ENCODE measurements around the gene FGD3. TPM values are rescaled to one million over a fixed set of nuclear protein-coding genes. Genes with fewer than 3 reads are reported as not detected.

FGD3 gene
- total and polyA plus RNA-seq, 9 of the 15 experiments (the other 6 are each of a cell fraction or from before 2014, with no cell fraction given) = 0.07 to 1.3 (median 0.29) TPM

DNA sequence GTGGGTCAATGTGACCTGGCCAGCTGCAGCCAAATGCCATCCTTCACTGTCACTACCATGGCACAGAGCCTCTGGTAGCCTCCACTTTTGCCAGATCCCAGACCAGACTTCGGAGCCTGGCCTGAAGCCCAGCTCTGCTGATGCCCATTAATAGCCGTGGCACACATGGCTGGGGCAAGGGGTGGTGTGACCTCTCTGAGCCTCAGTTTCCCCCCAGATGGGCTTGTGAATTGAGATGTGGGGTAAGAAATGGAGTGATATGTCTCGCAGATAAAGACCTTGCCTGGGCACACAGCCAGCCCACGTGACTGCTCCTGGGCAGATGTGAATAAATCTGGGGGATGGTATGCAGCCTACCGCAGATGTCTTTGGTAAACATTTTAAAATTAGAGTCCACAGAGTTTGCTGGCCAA lies 125.1 kb downstream of the FGD3 start:
- Histone ChIP-seq H3K27ac (ENCODE audit: extremely low read depth, low read depth, low read length) (no peak overlapping the region), H4K20me1 (replicated peaks; ENCODE audit: control insufficient read depth, insufficient read depth, low read length) (no peaks in the 10 kb centered on the region), H2AFZ (ENCODE audit: low read depth, low read length) (no peak overlapping the region), H3K36me3 (ENCODE audit: control insufficient read depth, insufficient read depth, low read length) (no peaks in the 10 kb centered on the region), H3K9ac (ENCODE audit: insufficient read depth in 1 of 2, low read depth in 2 of 2, low read length in 2 of 2) (0 out of 4 replicates have a peak overlapping the region, but pooled peaks of 1 of the 2 experiments have one; percentile 59), H3K27me3 (ENCODE audit: control insufficient read depth in 2 of 2, insufficient read depth in 2 of 2, low read length in 2 of 2) (no peaks in the 10 kb centered on the region), H3K9me3 (replicated peaks; ENCODE audit: control insufficient read depth, insufficient read depth, low read depth, low read length) (no peaks in the 10 kb centered on the region), H3K4me2 (ENCODE audit: insufficient read depth, low read length) (peak overlapping the region; percentile 4; the same call in 1 of the 2 replicates), H3K79me2 (ENCODE audit: control insufficient read depth, insufficient read depth, low read length) (no peaks in the 10 kb centered on the region; the same call in 2 of the 3 replicates), H3K4me3 (no peak overlapping the region), H3K9me1 (ENCODE audit: control insufficient read depth, insufficient read depth, low read length) (peaks cover 9% of the 10 kb centered on the region), H3K4me1 (replicated peaks in 1 of 2; ENCODE audit: control insufficient read depth in 2 of 2, insufficient read depth in 2 of 2, low read length in 2 of 2) (peaks cover 18 to 28% of the 10 kb centered on the region in 2 experiments)
- DNase-seq (ENCODE audit: extremely low read depth in 1 of 4, low spot score in 3 of 4) = no peak
- 40% methylated on average over 5 of the region's 5 CpGs for WGBS (ENCODE audit: insufficient coverage, low coverage, missing lambda C conversion rate)
- no peak for ATAC-seq
- intact Hi-C loops (cut with micrococcal nuclease) (no loop called here), in situ Hi-C loops (cut with MboI) (no loop called here)
- BruUV-seq (replicated peaks) = no TSS peak
- CTCF ChIA-PET (ENCODE audit: low intra/inter-chr PET ratio) = no interaction called here
- POLR2A ChIA-PET = no interaction called here
- FAIRE-seq = no peak
- TF ChIP-seq ARID2 (IDR thresholded peaks at IDR 0.05) (no peak), LCOR (CRISPR knock-in tag; IDR thresholded peaks at IDR 0.05) (no peak), MYC (IDR thresholded peaks at IDR 0.05; ENCODE audit: low read depth, low read length) (no peak), MYC (CRISPR knock-in tag; IDR thresholded peaks at IDR 0.05; ENCODE audit: borderline replicate concordance, low read depth) (no peak), POLR3A (IDR thresholded peaks at IDR 0.05; ENCODE audit: borderline replicate concordance, extremely low read depth, insufficient read depth, insufficient read length) (no peak), SREBF1 (IDR thresholded peaks at IDR 0.05; ENCODE audit: borderline replicate concordance, low read depth, low read length) (no peak), ETV1 (tag; conservative IDR thresholded peaks at IDR 0.05; ENCODE audit: low read depth) (no peak), SFPQ (IDR thresholded peaks at IDR 0.05; ENCODE audit: low read depth, low read length) (no peak), ESRRA (IDR thresholded peaks at IDR 0.05; ENCODE audit: borderline replicate concordance, low read depth) (no peak), ZNF766 (CRISPR knock-in tag; conservative IDR thresholded peaks at IDR 0.05) (no peak), NFIC (IDR thresholded peaks at IDR 0.05) (peak; percentile 53), STAT5B (CRISPR knock-in tag; IDR thresholded peaks at IDR 0.05) (no peak), GTF3C2 (IDR thresholded peaks at IDR 0.05; ENCODE audit: borderline replicate concordance, extremely low read depth, insufficient read length) (no peak), ZNF75A (CRISPR knock-in tag; IDR thresholded peaks at IDR 0.05) (no peak)
- TF ChIP-seq, protein P1, sequence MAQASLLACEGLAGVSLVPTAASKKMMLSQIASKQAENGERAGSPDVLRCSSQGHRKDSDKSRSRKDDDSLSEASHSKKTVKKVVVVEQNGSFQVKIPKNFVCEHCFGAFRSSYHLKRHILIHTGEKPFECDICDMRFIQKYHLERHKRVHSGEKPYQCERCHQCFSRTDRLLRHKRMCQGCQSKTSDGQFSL (CRISPR knock-in tag; IDR thresholded peaks at IDR 0.05) = no peak
- TF ChIP-seq, protein P1 (tag; IDR thresholded peaks at IDR 0.05) = no peak
- TF ChIP-seq, protein P2, sequence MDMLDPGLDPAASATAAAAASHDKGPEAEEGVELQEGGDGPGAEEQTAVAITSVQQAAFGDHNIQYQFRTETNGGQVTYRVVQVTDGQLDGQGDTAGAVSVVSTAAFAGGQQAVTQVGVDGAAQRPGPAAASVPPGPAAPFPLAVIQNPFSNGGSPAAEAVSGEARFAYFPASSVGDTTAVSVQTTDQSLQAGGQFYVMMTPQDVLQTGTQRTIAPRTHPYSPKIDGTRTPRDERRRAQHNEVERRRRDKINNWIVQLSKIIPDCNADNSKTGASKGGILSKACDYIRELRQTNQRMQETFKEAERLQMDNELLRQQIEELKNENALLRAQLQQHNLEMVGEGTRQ (CRISPR knock-in tag; IDR thresholded peaks at IDR 0.05) = peak; percentile 73

All from K562 (cell line).